Hematopoietic multipotent progenitor cell treated with erythropoietin and hydrocortisone succinate and interleukin-3 and kit ligand, for 8 days (in vitro differentiated cells): ENCODE data around the gene MAPK6.
"Not testable (repeated sequence)": the region's sequence is repeated elsewhere in the genome, so short reads cannot be mapped to it uniquely, and the experiment has no call there.

Source experiments
- DNase-seq: peaks from one replicate; pipeline ENCODE4 v3.0.0-alpha.2; 2015

Gene MAPK6

DNA sequence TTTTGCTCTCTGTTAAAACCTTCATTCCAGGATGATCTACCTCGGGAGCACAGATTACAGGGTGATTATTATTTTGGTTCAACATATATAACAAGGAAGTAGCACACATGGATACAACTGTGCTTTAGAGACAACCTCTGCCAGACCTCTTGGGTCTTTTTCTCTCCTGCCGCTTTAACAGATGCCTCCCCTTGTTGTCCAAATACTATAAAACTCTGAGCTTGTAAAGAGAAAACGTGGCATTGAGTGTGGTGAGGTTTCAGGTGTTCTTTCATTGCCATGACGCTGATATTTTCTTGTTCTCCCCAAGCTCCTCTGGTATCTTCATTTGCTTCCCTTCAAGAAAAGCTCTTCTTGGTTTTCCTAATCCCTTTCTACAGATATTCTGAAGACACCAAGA is 64.6 kb downstream of the MAPK6 start:
- no peak for DNase-seq

DNA sequence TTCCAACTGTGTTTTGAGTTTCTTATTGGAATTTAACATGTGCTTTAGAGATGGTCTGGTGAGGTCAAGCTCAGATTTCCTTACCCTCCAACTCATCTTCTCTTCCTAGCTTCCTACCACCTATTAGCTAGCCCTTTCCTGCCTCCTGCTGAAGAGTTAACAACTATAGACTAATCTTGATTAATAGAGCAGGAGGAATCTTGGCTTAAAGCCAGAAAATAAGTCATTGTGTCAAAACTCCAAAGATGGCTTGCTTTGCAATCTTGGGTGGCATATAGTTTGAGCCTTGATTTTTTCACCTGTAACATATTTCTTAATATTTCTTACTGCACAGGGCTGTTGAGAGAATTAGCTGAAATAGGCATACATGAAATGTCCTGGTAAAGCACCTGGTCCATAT is 66.3 kb downstream of the MAPK6 start:
- no peak for DNase-seq

GRCh38 chr15:52086011-52086786 is 67.2 kb downstream of the MAPK6 start:
- DNase-seq: no peak

GRCh38 chr15:52090193-52090592 is 71.2 kb downstream of the MAPK6 start:
- DNase-seq: no peak

DNA sequence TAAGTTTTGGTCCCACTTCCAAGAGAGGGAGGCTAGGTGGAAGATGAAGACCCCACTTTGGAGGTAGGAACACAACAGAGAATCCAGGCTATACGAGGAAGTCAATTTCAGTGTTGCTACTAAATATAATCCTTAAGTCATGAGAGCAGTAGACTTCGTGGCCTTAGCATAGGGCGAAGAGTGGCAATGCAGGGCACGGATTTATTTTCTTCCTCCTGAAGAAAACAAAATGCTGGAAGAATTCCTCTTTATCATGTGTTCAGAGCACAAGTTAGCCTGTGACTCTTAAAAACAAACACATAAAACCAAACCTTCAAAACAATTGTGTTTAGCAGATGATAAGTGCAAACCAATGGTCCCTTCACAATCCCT is 74.1 kb downstream of the MAPK6 start:
- no peak for DNase-seq

GRCh38 chr15:52093539-52094510 is 74.8 kb downstream of the MAPK6 start:
- no peak for DNase-seq

DNA sequence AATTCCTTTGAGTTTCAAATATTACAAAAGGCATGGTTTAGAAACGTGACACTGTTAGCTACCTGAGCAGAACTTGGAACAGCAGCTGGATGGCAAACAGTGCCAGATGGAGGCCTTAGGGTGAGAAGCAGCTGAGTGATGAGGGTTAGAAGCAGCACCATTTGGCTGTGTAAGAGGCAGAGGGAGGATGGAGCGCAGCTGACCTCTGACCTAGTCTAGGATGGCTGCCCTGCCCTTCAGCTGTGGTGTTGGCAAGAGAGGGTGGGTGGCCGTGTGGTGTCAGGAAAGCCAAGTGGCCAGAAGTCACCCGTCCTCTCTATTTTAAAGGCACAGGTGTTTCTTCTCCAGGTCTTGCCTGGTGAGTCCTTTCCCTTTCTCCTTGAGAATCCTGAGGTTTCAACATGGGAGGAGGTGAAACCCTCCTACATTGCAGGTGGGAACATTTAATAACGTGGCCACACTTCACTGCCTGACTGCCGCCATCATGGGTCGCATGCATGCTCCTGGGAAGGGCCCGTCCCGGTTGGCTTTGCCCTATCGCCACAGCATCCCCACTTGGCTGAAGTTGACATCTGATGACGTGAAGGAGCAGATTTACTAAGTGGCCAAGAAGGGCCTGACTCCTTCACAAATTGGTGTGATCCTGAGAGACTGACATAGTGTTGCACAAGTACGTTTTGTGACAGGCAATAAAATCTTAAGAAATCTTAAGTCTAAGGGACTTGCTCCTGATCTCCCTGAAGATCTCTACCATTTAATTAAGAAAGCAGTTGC is 76.0 kb downstream of the MAPK6 start:
- no peak for DNase-seq

GRCh38 chr15:52095597-52096262 is 76.7 kb downstream of the MAPK6 start:
- no peak for DNase-seq

- DNase-seq: not testable (repeated sequence)
These were observed 77.5 kb downstream of the MAPK6 start for GRCh38 chr15:52096536-52096935.

DNA sequence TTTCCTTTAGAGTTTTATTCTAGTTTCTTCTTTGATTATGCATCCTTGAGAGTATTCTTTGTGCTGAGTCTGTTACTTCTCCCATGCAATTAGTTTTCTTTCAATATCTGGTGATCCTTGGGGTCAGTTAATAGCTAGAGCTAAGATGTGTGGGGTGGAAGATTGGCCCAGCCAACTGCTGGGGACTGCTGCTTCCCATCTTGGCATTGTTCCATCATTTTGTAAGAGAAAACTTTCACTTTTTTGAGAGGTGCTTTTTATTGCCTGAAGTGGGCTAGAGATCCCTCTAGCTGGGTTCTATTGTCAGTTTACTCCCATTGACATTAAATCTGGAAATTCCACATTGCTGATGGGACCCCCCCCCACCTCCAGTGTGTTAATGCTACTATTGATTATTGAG is 78.2 kb downstream of the MAPK6 start:
- no peak for DNase-seq

- DNase-seq: no peak
These were observed 79.3 kb downstream of the MAPK6 start for GRCh38 chr15:52098323-52098722.

DNA sequence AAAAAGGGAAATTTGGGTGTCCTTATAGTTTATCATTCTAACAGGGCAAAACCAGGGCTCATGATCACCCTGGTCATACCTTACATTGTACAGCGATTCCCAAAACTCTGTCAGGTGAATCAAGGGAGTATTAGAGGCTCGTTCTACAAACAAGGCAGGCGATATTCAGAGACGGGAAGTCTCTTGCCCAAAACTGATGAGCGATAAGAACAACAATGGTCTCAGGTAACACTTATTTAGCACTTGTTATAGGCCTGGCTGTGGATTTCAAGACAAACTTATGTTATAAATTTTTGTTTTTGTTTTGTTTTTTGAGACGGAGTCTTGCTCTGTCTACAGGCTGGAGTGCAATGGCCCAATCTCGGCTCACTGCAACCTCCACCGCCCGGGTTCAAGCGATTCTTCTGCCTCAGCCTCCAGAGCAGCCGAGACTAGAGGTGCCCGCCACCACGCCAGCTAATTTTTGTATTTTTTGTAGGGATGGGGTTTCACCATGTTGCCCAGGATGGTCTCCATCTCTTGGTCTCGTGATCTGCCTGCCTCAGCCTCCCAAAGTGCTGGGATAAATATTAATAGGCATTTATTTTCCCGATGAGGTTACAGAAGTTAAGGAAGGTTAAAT is 80.7 kb downstream of the MAPK6 start:
- no peak for DNase-seq

- DNase-seq: peak; percentile 72
These were observed 81.9 kb downstream of the MAPK6 start for GRCh38 chr15:52100807-52101442.

DNA sequence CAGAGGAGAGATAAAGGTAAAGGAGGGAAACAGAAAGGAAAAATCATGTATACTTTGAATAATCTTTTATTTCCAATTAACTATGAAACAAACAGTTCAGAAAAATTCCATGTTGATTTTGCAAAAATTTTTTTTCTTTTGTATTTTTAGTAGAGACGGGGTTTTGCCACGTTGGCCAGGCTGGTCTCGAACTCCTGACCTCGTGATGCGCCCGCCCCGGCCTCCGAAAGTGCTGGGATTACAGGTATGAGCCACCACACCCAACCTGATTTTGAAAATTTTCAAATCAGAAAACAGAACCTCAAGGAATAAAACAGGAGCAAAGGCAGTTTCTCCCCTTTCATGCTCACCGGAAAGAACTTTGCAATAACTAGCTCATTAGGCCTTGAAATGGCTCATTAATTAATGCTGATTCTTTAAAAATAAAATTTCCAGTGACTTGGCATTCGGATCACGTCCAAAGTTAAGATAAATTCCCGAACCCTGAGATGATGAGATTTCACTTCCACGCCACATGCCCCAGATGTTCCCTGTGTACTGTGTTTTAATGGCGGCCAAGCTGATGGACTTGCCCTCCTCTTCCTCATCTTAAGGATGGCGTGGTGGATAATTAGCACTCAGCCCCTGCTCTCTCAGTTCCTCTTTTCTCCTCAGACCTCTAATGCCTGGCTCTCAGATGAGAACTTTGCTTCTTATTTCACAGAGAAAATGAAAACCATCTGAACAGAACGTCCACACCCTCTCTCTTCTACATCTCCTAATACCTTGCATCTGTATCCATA is 82.7 kb downstream of the MAPK6 start:
- no peak for DNase-seq

DNA sequence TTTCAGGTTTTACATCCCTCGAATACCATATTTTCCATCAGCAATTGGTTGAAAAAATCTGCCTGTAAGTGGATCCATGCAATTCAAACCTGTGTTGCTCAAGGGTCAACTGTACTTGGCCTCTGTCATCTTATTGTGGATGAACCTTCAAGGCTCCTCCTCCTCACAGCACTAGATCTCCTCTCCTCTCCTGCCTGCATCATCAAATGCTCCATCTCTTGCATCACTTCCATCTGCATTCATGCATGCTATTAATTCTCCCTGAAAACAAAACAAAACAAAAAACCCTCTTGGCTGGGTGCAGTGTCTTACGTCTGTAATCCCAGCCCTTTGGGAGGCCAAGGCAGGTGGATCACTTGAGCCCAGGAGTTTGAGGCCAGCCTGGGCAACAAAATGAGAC is 83.4 kb downstream of the MAPK6 start:
- DNase-seq: no peak

GRCh38 chr15:52103217-52104207 is 84.5 kb downstream of the MAPK6 start:
- no peak for DNase-seq

DNA sequence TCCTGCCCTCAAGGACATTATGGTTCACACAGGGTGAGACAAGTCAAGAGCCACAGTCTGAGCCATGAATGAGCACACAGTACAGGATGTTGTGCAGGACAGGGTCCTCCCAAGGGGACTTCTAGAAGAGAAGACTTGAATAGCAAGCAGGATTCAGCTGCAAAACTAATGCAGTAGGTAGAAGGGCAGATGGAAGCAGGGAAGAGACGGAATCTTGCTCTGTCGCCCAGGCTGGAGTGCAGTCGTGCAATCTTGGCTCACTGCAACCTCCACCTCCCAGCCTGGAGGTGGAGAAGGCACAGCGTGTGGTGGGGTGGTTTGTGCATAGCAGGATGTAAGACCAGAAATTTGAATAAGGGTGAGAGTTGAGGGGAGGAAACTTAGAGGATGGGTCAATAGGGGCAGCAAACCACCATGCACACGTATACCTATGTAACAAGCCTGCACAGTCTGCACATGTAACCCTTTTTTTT is 85.5 kb downstream of the MAPK6 start:
- no peak for DNase-seq

DNA sequence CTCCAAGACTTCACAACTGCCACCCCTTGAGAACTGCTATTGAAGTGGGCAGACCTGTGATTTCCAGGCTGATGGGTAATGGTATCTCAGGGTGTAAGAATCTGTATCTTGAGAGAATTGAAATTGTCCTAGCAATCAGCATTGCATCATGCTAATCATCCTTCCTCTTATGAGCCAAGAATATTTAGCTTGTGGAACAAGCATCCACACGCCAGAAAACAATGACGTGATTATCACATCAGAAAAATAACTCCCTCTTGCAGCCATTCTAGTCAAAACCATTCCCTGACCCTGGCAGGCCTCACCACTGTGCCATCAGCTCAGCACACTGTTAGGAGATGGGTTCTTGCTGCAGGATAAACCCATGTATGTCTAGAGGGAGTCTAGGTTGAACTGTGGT is 86.8 kb downstream of the MAPK6 start:
- DNase-seq: no peak

DNA sequence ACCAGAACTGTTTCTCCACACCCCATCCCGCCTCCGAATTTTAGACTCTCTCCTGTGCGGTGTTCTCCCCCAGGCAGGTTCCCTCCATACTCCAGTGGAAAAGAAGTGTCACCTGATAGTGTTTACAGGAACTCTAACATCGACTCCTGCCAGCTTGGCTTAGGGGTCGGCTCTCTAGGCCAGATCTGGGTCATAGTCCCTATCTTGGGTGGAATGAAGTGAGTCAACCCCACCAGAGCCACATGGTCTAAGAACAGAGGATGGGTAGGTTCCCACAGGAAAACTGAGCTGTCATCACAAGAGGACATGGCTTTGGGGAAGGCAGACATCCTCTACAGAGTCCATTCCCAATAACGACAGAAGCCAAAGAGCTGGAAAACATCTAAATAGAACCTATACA is 87.6 kb downstream of the MAPK6 start:
- DNase-seq: no peak
